ENCODE data around the gene SMG7.

GRCh38 chr1:183528577-183528976, 56.3 kb downstream of the SMG7 start:
- TF ChIP-seq CTCF (IDR thresholded peaks at IDR 0.05; ENCODE audit: extremely low read depth in 1 of 2, insufficient read depth in 1 of 2, low read depth in 1 of 2, low read length in 2 of 2) (no peak), JUN (IDR thresholded peaks at IDR 0.05; ENCODE audit: borderline replicate concordance, insufficient read depth, insufficient read length, low read depth) (no peak), EZH2 (IDR thresholded peaks at IDR 0.05; ENCODE audit: borderline replicate concordance, low read depth, low read length, severe bottlenecking) (no peak), POLR2A (IDR thresholded peaks at IDR 0.05; ENCODE audit: low read depth, low read length) (no peak), MAX (IDR thresholded peaks at IDR 0.05; ENCODE audit: insufficient read depth, insufficient read length) (no peak), POLR2AphosphoS5 (IDR thresholded peaks at IDR 0.05; ENCODE audit: insufficient read depth, low read depth, low read length) (no peak)
